ENCODE data around the gene CTNND2. TPM values are rescaled to one million over a fixed set of nuclear protein-coding genes. Genes with fewer than 3 reads are reported as not detected.
"Not testable (repeated sequence)": the region's sequence is repeated elsewhere in the genome, so short reads cannot be mapped to it uniquely, and the experiment has no call there.

The CTNND2 gene
- total RNA-seq, 2 donors from 2014 or later: 0.82 to 0.95 TPM

DNA sequence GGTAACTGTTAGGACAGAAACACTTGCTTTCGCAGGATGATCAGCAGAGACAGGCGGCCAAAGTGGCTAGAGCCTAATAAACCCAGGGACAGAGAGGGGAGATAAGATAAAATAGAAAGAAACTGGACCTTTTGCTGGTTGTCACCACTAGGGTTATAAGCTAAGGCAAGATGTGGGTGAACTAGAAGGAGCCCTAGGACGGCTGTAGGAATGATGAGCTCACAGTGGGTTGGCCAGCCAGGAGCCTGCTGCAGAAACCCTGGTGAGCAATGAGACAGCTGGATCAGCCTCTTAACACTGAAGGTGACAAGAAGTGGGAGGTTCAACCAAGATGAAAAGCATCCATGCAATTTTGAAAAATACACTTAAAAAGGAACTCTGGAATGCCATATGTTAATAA lies 13.5 kb downstream of the CTNND2 start:
- intact Hi-C loops (cut with DNase I, micrococcal nuclease): no loop called here
- ATAC-seq: no peak

DNA sequence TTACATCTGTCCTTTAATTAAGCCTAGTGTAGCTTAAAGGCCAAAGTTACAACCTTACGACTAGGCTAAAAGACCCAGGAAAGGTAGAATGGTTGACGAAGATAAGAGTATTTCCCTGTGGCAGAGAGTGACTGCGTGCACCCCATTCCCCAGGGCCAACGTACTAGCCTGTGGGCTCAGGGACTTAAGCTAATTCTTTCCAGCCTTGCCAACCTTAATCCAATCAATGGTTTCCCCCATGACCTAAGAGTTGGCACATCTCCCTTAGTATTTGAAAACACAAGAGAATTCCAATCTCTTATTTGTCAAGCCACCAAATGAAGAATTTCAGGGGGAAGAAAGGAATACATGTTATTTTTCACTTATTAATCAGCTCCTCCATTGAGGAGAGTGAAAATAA lies 16.0 kb downstream of the CTNND2 start:
- ATAC-seq: no peak
- intact Hi-C loops (cut with DNase I, micrococcal nuclease): no loop called here
- no peak for DNase-seq

More for the DNA sequence above, 13.5 kb downstream of the CTNND2 start:
- no peak for DNase-seq

DNA sequence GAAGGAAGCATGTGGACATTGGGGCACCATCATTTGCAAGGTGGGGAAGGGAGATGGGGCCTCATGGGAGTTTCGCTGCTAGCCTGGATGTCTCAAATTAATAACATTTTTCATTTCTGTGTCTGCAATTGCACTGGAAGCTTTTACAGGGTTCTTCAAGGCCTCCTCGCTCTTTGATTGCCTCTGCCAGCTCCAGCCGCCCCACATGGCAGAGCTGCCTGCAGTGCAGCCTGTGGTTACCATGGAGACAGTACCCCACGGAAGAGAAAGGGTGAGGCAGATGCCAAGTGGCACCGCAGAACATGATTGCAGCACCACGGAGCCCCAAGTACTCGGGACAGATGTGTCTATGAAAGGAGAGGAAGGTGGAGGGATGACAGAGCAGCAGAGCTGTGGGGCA lies 25.4 kb downstream of the CTNND2 start:
- intact Hi-C loops (cut with DNase I, micrococcal nuclease): no loop called here
- DNase-seq (no peak), ATAC-seq (no peak)

DNA sequence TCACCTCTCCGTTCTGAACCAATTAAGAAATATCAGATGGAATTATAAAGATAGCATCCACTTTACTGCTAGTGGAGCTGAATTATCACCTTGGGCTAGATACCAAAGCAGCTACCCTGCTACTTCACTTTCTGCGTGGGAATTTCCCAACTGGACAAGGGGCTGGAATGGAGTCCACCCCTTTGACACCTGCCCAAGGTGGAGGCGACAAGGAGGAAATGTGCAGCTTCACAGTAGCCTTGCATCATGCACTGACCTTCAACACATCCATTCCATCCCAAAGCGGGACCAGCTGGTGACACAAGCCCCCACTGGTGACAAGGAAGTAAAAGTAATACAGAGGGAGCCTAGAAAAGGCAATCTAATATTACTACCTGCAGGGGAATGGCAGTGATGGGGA lies 30.7 kb downstream of the CTNND2 start:
- no peak for DNase-seq
- ATAC-seq: no peak
- intact Hi-C loops (cut with DNase I, micrococcal nuclease): no loop called here

DNA sequence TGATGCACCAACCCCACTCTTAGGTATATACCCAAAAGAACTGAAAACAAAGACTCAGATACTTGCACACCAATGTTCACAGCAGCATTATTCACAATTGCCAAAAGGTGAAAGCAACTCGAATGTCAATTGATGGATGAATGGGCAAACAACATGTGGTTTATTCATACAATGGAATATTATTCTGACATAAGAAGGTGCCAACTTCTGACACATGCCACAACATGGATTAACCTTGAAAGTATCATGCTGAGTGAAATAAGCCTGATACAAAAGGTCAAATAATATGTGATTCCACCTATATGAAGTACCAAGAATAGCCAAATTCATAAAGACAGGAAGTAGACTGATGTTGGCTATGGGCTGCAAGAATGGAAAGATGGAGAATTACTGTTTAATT lies 35.0 kb downstream of the CTNND2 start:
- DNase-seq: no peak
- intact Hi-C loops (cut with DNase I, micrococcal nuclease): no loop called here
- ATAC-seq: no peak

DNA sequence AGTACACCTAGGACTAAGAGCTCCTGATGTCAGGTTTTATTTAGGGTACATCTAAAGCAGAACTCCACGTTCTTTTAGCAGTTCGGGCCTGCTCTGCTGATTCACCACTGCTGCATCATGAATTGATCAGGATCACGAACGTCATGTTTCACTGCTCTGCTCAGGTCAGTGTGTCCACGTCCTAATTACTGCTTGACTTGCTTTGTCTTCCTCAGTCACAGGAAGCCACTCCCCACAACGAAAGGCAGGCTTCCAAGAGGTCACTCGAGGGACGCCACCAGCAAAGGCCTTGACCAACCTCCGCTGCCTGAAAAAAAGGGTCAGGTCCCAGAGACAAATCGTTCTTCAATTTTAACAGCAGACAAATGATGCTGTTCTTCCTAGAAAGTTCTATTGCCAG lies 40.3 kb downstream of the CTNND2 start:
- DNase-seq: no peak
- intact Hi-C loops (cut with DNase I, micrococcal nuclease): no loop called here
- ATAC-seq: no peak

DNA sequence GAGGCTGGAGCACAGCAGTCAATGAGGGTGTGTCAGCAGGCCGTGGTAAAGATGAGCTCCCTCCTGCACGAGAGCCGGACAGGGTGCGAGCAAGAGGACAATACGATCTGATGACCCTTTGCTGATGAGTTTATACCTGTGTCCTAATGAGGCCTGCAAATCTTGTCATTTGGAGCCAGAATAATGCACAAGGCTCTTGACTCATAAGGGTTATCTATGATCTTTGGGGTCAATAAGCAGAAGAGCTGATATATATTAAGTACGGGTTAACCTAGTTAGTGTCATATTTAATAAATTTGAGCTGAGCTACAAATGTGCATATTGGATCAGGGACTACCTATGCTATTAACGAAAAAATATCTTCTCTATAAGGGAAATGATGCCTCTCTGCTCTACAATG lies 46.9 kb downstream of the CTNND2 start:
- DNase-seq (no peak), ATAC-seq (no peak)
- intact Hi-C loops (cut with DNase I, micrococcal nuclease): no loop called here

DNA sequence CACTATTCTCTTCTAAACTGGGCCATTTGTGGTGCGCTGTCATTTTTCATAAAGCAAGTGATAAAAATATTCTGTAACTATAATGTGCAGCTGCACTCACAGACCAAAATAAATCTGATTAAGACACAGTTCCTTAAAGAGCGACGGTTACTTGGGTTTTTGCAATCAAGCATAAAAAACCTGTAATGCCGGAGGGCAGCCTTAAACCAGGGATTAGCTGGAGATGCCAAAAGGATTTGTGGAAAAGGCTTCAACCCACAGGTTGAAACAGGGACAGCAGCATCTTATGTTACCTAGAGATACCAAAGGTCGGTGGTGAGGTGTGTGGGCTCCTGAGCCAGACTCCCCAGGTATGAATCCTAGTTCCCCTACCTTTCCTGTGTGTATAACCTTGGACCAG lies 49.3 kb downstream of the CTNND2 start:
- DNase-seq: no peak
- no peak for ATAC-seq
- intact Hi-C loops (cut with DNase I, micrococcal nuclease): no loop called here

DNA sequence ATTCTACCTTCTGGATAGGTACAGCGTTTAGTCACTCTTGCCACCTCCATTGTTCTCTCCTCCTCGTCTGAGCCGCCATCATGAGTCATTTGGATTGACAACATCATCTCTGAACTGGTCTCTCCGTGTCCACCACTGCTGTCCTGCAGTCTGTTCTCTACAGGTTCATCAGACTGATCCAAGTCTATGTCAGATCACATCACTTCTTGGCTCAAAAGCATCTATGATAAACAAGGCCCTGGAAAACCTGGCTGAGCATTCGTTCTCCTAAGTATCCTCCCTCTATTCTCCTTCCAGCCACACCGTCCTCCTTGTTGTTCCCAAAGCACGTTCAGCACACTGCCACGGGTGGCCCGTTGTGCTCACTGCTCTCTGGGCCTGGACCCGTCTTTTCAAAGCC lies 50.5 kb downstream of the CTNND2 start:
- intact Hi-C loops (cut with DNase I, micrococcal nuclease): no loop called here
- no peak for DNase-seq
- no peak for ATAC-seq

DNA sequence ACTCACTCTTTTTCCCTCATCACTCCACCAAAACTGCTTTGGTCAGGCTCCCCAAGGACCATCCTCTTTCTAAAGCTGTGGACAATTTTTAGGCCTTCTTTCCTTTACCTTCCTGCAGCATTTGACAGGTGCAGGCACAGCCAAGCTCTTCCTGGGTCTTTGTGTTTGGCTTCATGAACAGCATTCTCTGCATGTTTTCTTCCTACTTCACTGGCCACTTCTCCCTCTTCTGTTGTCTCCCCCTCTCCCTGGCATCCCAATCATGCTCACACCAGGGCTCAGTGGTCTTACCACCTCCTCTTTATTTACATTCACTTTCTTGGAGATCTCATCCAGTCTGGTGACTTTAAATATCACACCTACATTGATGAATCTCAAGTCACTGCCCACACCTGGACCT lies 51.1 kb downstream of the CTNND2 start:
- DNase-seq (no peak), ATAC-seq (no peak)
- intact Hi-C loops (cut with DNase I, micrococcal nuclease): no loop called here

DNA sequence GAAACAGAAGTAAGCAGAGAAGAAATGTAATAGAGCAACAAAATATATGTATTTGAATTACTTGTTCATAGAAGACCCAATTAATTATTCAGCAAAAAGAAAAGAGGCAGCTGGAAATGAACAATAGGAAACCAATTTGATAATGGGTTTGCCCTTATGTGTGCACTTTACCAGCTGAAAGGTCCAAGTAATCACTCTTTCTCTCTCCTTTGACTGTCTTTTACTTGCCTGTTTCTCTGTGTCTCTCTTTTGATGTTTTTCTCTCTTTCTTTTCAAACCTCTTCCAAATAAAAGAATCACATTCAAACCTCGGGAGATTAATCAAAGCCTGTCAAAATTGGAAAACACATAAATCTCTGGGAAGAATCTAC lies 51.5 kb downstream of the CTNND2 start:
- DNase-seq: no peak
- intact Hi-C loops (cut with DNase I, micrococcal nuclease): no loop called here
- no peak for ATAC-seq

DNA sequence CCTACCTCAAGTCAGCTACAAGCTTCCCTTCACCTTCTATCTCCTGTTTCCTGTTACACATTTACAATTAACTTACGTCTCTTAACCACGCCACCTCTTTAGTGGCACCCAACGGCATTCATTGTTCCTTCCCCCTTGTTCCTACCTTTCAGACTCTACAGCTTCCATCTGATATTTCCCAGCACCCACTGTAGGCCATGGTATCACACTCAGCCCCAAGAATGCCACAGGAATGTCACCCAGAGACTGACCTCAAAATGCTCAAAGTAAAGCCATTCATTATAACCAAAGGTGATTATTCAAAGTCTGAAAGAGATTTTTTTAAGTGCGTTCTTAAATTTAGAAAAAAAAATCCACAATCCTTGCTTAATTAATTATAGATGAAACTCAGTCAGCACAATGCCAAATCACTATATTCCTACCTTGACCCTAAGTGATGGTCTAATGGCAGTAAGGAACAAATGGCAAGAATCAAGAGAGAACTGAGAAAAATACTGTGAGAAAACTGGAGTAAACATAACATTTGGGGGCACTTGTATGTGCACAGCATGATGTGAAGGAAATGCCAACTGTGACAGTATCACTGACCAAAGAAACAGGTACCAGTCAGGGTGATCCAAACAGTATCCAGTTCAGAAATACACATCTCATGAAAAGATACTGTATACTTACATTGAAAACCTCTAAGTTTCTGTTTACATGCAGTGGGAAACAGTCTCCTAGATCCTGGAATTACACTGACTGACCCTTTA lies 52.1 kb downstream of the CTNND2 start:
- DNase-seq: no peak
- intact Hi-C loops (cut with DNase I, micrococcal nuclease): no loop called here
- ATAC-seq: no peak

DNA sequence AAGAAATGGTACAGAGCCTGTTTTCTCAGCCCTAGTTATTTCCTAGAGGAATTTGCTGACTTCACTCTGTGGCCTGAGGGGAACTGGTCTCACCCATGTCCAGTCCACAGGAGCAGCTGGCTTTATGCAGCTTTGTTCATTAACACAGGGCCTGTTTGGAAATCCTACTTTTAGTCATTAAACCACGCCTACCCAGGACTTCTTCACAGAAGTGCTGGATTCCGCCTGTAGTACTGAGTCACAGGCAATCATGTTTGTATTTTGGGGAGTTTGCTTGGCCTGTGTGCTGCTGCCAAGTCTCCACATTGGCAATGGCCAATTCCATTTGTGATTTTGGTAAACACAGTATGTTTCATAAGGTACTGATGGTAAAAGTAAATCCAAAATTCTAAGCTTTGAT lies 52.8 kb downstream of the CTNND2 start:
- intact Hi-C loops (cut with DNase I, micrococcal nuclease): no loop called here
- ATAC-seq (no peak), DNase-seq (no peak)

DNA sequence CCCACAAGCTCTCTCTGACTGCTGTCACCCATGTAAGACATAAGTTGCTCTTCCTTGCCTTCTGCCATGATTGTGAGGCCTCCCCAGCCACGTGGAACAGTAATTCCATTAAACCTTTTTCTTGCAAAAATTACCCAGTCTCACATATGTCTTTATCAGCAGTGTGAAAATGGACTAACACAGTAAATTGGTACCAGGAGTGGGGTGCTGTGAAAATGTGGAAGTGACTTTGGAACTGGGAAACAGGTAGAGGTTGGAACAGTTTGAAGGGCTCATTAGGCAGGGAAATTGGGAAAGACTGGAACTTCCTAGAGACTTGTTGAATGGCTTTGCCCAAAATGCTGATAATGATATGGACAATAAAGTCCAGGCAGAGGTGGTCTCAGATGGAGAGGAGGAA lies 75.7 kb downstream of the CTNND2 start:
- ATAC-seq; intact Hi-C loops (cut with DNase I, micrococcal nuclease); DNase-seq: not testable (repeated sequence)

DNA sequence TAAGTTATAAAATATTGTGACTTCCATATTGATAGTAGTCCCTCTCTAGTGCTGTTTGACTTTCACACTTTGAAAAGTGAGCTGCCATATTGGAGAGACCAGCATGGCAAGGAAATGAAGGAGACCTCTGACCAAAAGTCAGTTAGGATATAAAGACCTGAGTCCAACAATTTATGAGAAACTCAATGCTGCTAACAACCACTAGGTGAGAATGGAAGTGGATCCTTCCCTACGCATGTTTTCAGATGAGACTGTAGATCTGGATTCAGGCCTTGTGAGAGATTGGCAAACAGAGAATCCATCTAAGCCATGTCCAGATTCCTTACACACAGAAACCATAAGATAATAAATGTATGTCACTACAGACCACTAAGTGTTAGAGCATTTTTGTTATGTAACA lies 81.6 kb downstream of the CTNND2 start:
- no peak for DNase-seq
- no peak for ATAC-seq
- intact Hi-C loops (cut with DNase I, micrococcal nuclease): no loop called here

DNA sequence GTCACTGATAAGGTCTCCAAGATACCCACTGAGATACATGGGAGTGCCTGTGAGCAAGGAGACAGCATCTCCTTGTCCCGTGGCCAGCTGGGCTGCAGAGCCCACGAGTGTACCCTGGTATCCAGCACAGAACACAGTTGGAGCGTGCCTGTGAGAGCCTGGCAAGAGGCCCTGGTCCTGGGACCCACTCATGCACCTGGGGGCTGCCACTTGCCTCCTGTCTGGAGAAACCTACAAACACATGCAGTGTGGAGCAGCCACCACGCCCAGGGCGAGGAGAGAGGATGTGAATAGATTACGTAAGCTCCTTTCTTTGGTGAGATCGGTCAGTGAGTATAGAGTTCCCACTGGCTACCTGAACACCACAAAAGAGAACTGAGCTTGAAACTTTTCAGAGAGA lies 88.3 kb downstream of the CTNND2 start:
- intact Hi-C loops (cut with DNase I, micrococcal nuclease): no loop called here
- no peak for DNase-seq
- ATAC-seq: no peak

DNA sequence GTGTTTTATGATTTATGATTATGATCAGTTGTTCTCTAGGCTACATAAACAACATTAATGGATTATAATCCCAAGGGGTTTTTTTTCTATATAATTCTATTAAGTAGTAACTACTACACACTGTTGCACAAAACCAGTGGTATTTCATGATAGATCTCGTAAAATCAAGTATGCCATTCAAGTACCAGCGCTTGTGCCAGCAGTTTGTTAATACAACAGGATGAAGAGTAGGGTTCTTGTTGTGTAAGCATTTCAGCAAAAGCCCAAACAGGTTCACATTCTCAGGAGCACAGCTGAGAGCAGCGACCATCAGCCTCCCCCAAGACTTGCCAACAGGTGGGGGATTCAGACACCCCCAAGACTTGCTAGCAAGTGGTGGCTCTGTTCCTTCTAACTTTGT lies 88.8 kb downstream of the CTNND2 start:
- ATAC-seq: no peak
- DNase-seq: no peak
- intact Hi-C loops (cut with DNase I, micrococcal nuclease): no loop called here

DNA sequence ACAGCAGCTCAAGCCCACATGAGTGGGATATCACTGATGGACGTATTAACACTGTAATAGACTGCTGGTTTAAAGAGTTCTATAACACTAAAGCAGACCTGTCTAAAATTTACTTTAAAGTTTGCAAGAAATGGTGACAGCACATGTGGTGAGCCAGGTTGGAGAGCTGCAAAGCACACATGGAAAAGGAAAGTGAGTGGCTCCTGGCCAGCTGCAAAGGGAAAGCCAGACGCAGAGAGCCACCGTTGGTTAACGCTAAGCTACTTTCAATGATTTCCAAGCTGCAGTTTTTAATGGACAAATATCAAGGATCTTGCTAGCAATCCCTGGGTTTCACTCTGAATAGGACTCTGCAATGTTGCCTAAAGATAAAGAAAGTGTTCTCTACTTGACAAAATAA lies 89.9 kb downstream of the CTNND2 start:
- intact Hi-C loops (cut with DNase I, micrococcal nuclease): no loop called here
- DNase-seq (no peak), ATAC-seq (no peak)

DNA sequence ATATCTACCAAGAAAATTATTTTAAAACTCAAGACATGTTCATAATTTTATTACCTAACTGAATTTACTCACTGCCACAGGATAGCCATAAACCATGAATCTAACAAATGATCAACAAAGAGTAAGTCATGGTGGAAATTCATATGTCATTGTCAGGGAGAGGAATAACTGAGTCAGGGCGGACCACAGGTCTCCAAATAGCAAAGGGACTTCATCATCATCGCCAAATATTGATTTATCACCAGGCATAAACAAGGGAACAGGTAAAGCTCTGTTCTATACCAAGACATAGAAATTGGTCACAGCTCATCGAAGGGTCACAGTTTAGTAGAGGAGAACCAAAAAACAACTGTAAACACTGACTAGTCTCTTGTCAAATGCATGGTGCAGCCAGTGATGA lies 94.8 kb downstream of the CTNND2 start:
- intact Hi-C loops (cut with DNase I, micrococcal nuclease): no loop called here
- DNase-seq: no peak

DNA sequence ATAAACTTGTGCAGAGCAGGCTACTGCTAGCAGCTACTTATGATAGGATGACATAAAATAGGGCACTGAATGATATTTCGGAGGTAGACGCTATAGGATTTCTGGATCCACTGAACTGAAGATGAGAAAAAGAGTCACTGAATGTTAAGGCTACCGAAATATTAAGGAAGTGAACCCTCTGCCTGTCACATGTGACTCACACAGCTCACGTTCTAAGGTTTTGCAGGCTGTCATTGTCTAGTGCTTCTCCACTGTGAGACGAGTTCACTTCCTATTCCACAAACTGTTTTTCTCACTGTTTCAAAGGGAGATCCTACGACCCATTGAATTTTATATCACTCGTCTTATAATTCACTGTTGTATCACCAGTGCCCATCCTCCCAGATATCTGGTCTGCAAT lies 100.8 kb downstream of the CTNND2 start:
- intact Hi-C loops (cut with DNase I, micrococcal nuclease): no loop called here

More for the DNA sequence above, 94.8 kb downstream of the CTNND2 start:
- no peak for ATAC-seq

DNA sequence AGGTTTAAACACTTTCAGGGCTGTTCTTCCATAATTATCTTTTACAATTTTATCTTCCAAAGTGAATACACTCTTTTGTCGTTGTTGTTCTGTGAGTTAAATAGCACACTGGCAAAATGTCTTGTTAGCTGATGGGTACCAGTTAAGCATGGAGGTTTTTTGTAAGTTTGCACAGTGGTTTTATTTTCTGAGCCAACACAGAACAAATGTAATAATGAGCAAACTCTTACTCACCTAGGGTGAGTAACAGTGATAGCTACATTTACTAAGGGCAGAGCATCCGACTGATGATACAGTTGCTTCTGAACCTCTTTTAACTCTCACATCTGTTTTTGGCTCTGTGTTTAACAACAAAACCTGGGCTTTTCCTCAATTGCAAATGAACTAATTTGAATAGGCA lies 103.2 kb downstream of the CTNND2 start:
- intact Hi-C loops (cut with DNase I, micrococcal nuclease): no loop called here
- ATAC-seq (no peak), DNase-seq (no peak)

More for the DNA sequence above, 100.8 kb downstream of the CTNND2 start:
- no peak for ATAC-seq
- no peak for DNase-seq

Data from left colon (tissue), 2 donors.